Measurements from ENCODE around the gene OSCP1.

Gene OSCP1

GRCh38 chr1:36382669-36383068 is 67.6 kb downstream of the OSCP1 start:
- in situ Hi-C loops (cut with HindIII; ENCODE audit: low sequenced_read_pairs), result no loop called here
- no peak for DNase-seq (ENCODE audit: low read depth, low spot score)
- no peak for TF ChIP-seq CTCF (IDR thresholded peaks at IDR 0.05; ENCODE audit: low read depth, low read length)
- no peak overlapping the region for H3K4me3 ChIP-seq (ENCODE audit: low read depth, low read length)

GRCh38 chr1:36382231-36382630 is 68.0 kb downstream of the OSCP1 start:
- in situ Hi-C loops (cut with HindIII; ENCODE audit: low sequenced_read_pairs), result no loop called here
- no peak for TF ChIP-seq CTCF (IDR thresholded peaks at IDR 0.05; ENCODE audit: low read depth, low read length)
- H3K4me3 ChIP-seq (ENCODE audit: low read depth, low read length), result no peak overlapping the region
- DNase-seq (ENCODE audit: low read depth, low spot score), result no peak

- DNase-seq (ENCODE audit: low read depth, low spot score), result no peak
- in situ Hi-C loops (cut with HindIII; ENCODE audit: low sequenced_read_pairs), result no loop called here
- TF ChIP-seq CTCF (IDR thresholded peaks at IDR 0.05; ENCODE audit: low read depth, low read length), result no peak
- no peak overlapping the region for H3K4me3 ChIP-seq (ENCODE audit: low read depth, low read length)
Measured at GRCh38 chr1:36381405-36381804, 68.8 kb downstream of the OSCP1 start.

- no peak for DNase-seq (ENCODE audit: low read depth, low spot score)
- no peak for TF ChIP-seq CTCF (IDR thresholded peaks at IDR 0.05; ENCODE audit: low read depth, low read length)
- H3K4me3 ChIP-seq (ENCODE audit: low read depth, low read length), result no peak overlapping the region
- in situ Hi-C loops (cut with HindIII; ENCODE audit: low sequenced_read_pairs), result no loop called here
Measured at GRCh38 chr1:36380782-36381181, 69.5 kb downstream of the OSCP1 start.

GRCh38 chr1:36380143-36380619 is 70.1 kb downstream of the OSCP1 start:
- H3K4me3 ChIP-seq (ENCODE audit: low read depth, low read length), result no peak overlapping the region
- DNase-seq (ENCODE audit: low read depth, low spot score), result no peak
- in situ Hi-C loops (cut with HindIII; ENCODE audit: low sequenced_read_pairs), result no loop called here
- TF ChIP-seq CTCF (IDR thresholded peaks at IDR 0.05; ENCODE audit: low read depth, low read length), result no peak

- no peak for TF ChIP-seq CTCF (IDR thresholded peaks at IDR 0.05; ENCODE audit: low read depth, low read length)
- in situ Hi-C loops (cut with HindIII; ENCODE audit: low sequenced_read_pairs), result no loop called here
- DNase-seq (ENCODE audit: low read depth, low spot score), result no peak
- no peak overlapping the region for H3K4me3 ChIP-seq (ENCODE audit: low read depth, low read length)
Measured at GRCh38 chr1:36377791-36378492, 72.3 kb downstream of the OSCP1 start.
